ENCODE data around the gene RMRP.
"Not testable (repeated sequence)": the region's sequence is repeated elsewhere in the genome, so short reads cannot be mapped to it uniquely, and the experiment has no call there.

The RMRP gene

GRCh38 chr9:35640431-35640830 lies 17.4 kb downstream of the RMRP start:
- not testable (repeated sequence) for DNase-seq

GRCh38 chr9:35639631-35640030 lies 18.2 kb downstream of the RMRP start:
- no peak for DNase-seq

DNA sequence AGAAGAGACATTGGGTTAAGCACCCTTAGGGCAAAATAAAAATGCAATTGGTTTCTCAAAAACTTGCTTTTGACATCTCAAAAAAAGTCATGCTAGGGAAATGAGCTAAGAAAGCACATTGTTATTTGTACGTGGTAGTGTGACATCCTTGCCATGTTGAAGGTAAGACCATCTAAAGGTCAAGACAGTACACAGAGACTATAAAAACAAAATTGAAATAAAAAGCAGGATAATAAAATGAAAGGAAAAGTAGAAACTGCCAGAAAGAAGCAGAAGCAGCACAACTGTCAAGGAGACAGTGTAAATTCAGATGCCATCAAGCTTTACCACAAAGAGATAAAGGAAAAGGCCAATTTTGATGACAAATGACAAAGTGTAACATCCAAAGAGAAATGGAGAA lies 18.6 kb downstream of the RMRP start:
- not testable (repeated sequence) for DNase-seq

DNA sequence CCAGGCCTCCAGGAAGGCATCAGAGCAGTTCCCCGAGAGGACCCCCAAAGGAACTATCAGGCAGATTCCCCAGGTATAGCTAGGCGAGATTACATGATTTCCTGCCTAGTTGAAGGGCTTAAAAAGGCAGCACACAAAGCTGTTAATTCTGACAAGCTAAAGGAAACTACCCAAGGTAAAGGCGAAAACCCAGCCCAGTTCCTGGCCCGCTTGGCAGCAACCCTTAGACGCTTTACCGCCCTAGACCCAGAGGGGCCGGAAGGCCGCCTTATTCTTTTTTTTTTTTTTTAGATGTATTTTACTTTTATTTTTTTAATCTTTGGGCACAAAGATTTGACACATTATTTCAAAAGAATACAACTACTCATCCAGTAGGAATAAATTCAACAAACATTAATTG lies 19.1 kb downstream of the RMRP start:
- DNase-seq, result not testable (repeated sequence)

DNA sequence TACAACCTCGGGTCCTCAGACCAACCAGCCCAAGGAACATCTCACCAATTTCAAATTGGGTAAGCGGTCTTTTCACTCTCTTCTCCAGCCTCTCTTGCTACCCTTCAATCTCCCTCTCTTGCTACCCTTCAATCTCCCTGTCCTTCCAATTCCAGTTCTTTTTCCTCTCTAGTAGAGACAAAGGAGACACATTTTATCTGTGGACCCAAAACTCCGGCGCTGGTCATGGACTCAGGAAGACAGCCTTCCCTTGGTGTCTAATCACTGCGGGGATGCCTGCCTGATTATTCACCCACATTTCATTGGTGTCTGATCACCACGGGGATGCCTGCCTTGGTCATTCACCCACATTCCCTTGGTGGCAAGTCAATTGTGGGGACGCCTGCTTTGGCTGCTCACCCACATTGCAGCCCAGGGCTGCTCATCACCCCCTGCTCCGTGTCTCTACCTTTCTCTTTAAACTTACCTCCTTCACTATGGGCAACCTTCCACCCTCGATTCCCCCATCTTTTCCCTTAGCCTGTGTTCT lies 20.3 kb downstream of the RMRP start:
- DNase-seq, result not testable (repeated sequence)

- DNase-seq, result not testable (repeated sequence)
These were observed 21.0 kb downstream of the RMRP start for GRCh38 chr9:35636877-35637246.

DNA sequence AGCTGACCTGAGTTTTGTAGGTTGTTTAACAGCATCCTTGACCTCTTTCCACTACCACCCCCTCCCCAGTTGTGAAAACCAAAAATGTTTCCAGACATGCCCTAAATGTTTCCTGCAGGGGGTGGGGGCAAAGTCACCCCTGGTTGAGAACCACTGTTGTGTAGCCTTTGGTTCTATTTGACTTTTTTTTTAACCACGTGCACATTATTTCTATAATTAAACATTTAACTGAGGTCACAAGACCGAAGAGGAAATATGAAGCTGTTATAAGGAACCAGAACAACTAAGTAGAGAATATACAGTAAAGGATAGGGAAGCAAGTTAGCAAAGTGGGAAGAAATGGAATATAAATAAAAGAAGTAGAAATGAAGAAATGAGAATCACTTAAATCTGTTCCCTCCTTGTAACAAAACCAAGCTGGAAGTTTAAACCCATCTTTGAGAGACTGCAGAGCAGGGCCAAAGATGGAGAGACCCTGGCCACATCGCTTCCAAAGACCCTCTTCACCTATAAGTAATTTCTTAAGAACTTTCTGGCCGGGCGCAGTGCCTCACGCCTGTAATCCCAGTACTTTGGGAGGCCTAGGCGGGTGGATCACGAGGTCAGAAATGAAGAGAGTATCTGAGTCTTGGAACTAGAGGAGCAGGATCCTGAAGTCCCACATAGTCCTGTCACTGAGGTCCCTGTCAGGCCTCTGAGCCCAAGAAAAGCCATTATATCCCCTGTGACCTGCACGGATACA lies 21.5 kb downstream of the RMRP start:
- DNase-seq, result no peak

DNA sequence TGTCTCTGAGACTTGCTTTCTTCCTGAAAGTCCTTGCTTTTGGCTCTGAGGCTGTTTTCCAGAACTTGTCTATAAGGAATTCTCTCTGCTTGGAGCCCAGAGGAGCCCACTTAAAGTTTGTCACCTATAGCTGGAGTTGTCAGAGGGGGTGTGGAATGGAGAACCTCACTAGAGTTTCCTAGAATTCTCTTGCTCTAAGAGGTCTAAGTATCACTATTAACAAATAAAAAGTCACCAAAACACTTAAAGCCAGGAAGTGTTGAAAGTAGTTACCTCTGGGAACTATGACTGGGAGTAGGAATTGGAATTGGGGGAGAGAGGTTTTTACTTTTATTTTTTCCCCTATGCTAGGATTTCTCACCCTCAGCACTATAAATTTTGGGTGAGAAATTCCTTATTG lies 22.1 kb downstream of the RMRP start:
- no peak for DNase-seq

GRCh38 chr9:35629597-35629996 lies 28.2 kb downstream of the RMRP start:
- DNase-seq, result no peak

DNA sequence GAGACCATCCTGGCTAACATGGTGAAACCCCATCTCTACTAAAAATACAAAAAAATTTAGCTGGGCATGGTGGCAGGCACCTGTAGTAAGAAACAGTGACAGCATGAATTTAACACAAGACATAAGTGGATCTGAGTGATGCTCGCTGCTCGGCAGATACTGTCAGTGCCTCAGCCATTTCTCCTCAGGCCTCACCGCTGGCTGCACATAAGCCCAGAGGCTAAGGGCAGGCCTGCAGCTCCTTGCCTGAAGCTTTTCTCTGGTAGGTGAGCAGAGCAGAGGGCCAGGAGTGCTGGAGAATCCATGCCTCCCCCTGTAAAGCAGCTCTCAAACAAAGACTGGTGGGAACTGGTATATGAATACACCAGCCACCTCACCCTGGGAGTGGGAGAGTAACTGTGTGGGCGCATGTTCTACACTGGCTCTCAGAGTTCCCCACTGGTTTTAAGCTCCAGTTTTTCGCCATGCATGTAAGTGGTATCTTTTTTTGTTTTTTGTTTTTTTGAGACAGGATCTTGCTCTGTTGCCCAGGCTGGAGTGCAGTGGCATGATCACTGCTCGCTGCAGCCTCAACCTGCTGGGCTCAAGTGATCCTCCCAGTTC lies 29.3 kb downstream of the RMRP start:
- DNase-seq, result no peak

- DNase-seq, result no peak
These were observed 30.2 kb downstream of the RMRP start for GRCh38 chr9:35627575-35627974.

DNA sequence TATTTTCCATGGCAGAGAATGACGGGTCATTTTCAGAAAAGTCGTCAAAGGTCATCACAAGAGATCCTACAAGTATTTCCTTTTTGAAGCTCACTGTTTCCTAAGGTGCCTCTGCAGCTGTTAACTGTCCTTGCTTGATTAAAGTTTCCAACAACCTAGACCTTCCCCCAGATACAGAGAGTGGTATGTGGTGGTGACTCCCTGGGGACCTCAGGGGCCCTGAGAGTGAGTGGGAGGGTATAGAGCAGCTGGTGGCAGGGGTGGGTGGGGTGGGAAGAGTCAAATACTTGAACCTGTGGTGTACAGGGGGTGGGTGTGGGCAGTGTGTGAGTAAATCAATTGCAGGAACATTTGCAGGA lies 38.0 kb downstream of the RMRP start:
- no peak for DNase-seq

- DNase-seq, result peak in 1 of 2 donors; percentile 32
These were observed 38.7 kb downstream of the RMRP start for GRCh38 chr9:35618854-35619799.

DNA sequence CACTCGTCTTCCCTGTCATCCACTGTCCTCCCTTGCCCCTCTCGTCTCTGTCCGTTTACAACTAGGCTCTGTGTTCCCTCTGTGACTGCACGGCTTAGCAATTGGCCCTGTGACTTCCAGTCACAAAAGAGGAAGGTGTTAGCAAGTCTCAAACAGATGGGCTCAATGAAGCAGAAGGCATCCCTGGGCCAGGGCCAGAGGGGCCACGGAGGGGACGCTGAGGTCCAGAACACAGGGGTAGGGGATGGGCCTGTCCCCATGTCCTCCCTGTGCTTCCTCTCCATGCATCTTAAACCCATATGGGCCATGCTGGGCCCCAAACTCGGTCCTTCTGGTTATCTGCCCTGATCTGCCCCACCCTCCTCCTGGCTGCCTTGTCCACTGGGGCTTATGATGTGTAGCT lies 39.5 kb downstream of the RMRP start, which contains the start of gene CD72:
TSS of gene CD72 (minus strand) at position 89 of the 403 bp plus-strand sequence. CDS start 110 bp downstream, outside the sequence.
- no peak for DNase-seq

GRCh38 chr9:35617548-35617947 lies 40.3 kb downstream of the RMRP start:
- DNase-seq, result no peak

DNA sequence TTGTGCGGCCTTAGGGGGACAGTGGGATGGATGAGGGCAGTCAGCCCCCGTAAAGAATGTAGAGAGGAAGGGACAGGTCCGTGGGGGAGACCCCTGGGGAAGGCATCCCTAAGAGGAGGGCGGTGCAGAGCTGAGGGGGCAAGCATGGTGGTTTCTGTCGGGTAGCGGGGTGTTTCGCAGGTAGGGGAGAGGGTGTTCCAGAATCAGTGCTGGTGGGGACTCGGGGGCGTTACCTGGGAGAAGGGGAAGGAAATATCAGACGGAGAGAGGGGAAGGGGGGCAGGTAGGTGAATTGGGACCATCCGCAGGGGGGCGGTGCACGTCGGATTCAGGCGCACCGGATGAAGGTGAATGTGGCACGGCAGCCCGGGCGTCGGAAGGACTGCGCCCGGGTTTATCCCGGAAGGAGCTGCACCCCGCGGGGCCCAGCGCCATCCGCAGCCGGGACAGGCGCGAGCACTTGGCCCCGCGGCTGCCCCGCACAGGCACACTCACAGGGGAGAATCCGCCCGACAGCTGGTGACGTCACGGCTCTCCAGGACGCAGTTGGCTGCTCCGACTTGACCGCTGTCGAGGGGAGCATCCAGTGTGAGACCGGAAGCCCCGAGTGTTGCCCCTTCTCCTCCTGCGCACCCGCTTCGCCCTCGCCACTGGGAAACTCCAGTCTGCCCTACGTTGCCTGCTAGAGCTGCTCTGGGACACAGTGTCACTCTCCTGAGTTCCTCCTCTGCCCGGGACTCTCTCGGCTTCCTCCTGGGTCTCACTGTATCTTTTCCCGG lies 40.9 kb downstream of the RMRP start:
- peak; percentile 58 to 59 for DNase-seq

DNA sequence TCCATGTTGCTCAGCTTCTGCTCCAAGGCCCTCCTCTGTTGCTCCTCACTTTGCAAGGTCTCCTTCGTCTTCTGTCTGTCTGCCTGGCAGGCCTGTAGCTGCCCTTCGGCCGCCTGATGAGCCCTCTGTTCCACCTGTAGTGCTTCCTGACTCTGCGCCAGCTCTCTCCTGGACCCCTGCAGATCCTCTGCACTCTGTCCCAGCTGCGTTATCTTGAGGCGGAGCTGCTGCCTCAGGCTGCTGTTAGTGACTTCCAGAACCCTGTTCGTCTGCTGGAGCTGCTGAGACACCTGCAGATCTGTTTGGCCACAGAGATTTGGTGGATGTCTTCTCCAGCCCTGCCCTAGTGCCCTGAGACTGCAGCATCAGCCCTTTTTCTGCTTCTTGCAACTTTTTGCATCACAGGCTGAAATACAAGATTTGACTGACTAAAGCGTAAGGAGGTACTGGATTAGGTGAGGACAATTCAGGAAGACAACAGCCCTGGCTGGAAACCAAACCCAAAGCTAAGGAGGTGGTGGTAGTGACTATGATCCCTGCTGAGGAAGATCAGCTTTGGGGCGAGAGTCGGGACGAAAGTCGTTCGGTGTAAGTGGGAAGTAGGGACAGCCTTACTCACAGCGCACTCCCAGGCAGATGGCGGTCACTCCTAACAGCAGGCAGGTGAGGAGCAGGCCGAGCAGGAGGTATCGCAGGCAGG lies 41.7 kb downstream of the RMRP start:
- DNase-seq, result no peak

GRCh38 chr9:35612843-35613242 lies 45.0 kb downstream of the RMRP start:
- DNase-seq, result no peak

- DNase-seq, result not testable (repeated sequence)
These were observed 45.8 kb downstream of the RMRP start for GRCh38 chr9:35612066-35612465.

GRCh38 chr9:35611230-35611797 lies 46.5 kb downstream of the RMRP start:
- DNase-seq, result peak; percentile 48 to 56

DNA sequence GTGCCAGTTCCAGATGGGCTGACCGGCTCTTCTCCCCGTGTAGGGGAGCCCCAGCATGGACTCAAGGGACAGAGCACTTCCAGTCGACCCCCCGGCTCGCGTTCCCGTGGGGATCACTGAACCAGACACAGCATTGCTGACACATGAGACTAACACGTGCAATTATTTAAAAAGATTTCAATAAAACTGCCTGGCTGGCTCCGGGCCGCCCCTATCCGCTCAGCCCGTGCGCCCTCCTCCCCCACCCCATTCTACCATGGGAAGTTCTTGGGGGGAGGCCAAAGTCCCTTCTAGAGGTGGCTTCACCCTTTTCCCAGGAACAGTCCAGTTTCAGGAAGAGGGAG lies 48.0 kb downstream of the RMRP start:
- DNase-seq, result no peak
